IPS-11a (cell line): ENCODE measurements around the gene GTPBP1.

Experiments
- H3K4me3 ChIP-seq: one replicate; pipeline ENCODE4 v1.5.1; 2013; ENCODE audit warnings: low read depth, low read length, control low read depth

The GTPBP1 gene

GRCh38 chr22:38782402-38783094 lies 76.8 kb downstream of the GTPBP1 start:
- H3K4me3 ChIP-seq: no peak overlapping the region
